Tibial artery (tissue), 4 donors: Measurements from ENCODE around the gene HHIP.

Source experiments
- DNase-seq, 2 donors: peaks; one replicate each; pipeline ENCODE4 v3.0.0-alpha.2; 2019
- H3K27ac ChIP-seq, 2 donors: fragments of 200-600 bp; sonication (generic) in 1 of 2; 1 replicate in 1 of 2; 2 replicates in 1 of 2; pipeline ENCODE4 v1.5.1; 2018 to 2019; ENCODE audit warnings: mild to moderate bottlenecking in 1 of 2
- H3K27me3 ChIP-seq, 2 donors: fragments of 200-600 bp; sonication (generic) in 1 of 2; one replicate each; pipeline versions ENCODE4 v1.5.1 to v1.6.0; 2016 to 2019
- H3K36me3 ChIP-seq, 3 donors: fragments of 200-600 bp; sonication (generic) in 2 of 3; one replicate each; pipeline ENCODE4 v1.5.1; 2016 to 2019; ENCODE audit warnings: mild to moderate bottlenecking in 2 of 3
- H3K4me1 ChIP-seq, 4 donors: fragments of 200-600 bp; sonication (generic) in 2 of 4; 1 replicate in 3 of 4; 2 replicates in 1 of 4; pipeline ENCODE4 v1.5.1; 2016 to 2019
- H3K4me3 ChIP-seq, 2 donors: fragments of 200-600 bp; sonication (generic) in 1 of 2; 1 replicate in 1 of 2; 2 replicates in 1 of 2; pipeline ENCODE4 v1.5.1; 2018 to 2019; ENCODE audit warnings: mild to moderate bottlenecking in 2 of 2
- H3K9me3 ChIP-seq, 3 donors: fragments of 200-600 bp; sonication (generic) in 1 of 3; one replicate each; pipeline ENCODE4 v1.5.1; 2016 to 2019
- intact Hi-C: fragments of 100-400 bp; cut with DNase I; formaldehyde crosslinking; loops from one replicate; pipeline ENCODE4 v1.15.0; 2023; ENCODE audit warnings: low total_unique reads
- TF ChIP-seq, protein P1 (sequence below), 2 experiments: fragments of 200-600 bp in 1 of 2; fragments of 450-650 bp in 1 of 2; IDR thresholded peaks; one replicate each; pipeline ENCODE4 v1.5.1; 2017 to 2019; ENCODE audit warnings: antibody characterized with exemption in 2 of 2, mild to moderate bottlenecking in 1 of 2, moderate library complexity in 1 of 2

HHIP gene

DNA sequence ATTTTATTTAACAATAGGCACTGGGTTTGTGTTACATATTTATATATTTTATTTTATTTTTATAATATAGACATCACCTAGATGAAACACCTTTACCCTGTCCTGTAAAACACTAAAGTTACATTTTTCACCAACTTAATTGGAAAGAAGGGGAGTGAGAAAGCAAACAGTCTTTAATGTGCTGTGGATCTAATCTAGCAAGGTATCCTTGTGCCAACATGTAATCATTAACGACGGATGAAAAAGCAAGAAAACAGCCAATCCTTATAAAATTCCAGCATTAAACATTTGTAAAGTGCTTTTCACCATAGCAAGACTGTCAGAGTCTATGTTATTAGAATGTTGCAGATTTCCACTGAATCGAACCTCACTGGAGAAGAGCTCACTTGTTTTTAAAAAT is 92.7 kb downstream of the HHIP start:
- no peaks in the 10 kb centered on the region for H3K9me3 ChIP-seq
- no peaks in the 10 kb centered on the region for H3K36me3 ChIP-seq
- no peak overlapping the region for H3K27ac ChIP-seq
- TF ChIP-seq, protein P1, sequence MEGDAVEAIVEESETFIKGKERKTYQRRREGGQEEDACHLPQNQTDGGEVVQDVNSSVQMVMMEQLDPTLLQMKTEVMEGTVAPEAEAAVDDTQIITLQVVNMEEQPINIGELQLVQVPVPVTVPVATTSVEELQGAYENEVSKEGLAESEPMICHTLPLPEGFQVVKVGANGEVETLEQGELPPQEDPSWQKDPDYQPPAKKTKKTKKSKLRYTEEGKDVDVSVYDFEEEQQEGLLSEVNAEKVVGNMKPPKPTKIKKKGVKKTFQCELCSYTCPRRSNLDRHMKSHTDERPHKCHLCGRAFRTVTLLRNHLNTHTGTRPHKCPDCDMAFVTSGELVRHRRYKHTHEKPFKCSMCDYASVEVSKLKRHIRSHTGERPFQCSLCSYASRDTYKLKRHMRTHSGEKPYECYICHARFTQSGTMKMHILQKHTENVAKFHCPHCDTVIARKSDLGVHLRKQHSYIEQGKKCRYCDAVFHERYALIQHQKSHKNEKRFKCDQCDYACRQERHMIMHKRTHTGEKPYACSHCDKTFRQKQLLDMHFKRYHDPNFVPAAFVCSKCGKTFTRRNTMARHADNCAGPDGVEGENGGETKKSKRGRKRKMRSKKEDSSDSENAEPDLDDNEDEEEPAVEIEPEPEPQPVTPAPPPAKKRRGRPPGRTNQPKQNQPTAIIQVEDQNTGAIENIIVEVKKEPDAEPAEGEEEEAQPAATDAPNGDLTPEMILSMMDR (IDR thresholded peaks at IDR 0.05): no peak
- no peaks in the 10 kb centered on the region for H3K4me1 ChIP-seq
- DNase-seq: no peak
- H3K27me3 ChIP-seq: no peaks in the 10 kb centered on the region
- H3K4me3 ChIP-seq: no peak overlapping the region
- intact Hi-C loops: no loop called here

DNA sequence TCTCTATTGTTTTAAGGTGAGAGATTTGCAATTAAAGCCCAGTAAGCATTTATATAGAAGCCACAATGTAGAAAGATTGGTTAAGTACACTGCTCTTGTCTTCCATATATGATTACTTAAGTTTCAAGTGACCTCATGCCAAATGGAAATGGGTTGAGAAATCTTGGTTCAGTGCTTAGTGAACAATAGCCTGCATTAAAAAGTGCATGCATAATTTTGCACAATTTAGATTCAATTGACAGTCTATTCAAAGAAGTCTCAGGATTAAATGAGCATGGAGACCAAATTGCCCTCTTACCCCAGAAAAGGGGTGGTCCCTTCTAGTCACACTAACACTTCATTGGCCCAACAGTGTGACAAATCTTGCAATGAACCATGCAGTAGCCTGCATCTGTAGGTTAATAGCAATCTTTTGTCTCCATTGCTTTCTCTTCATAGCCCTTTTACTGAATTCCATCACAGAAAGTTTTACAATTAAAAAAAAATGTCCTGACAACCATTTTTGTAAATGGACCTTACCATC is 93.6 kb downstream of the HHIP start:
- intact Hi-C loops: no loop called here
- no peak for DNase-seq
- no peak overlapping the region for H3K27ac ChIP-seq
- H3K9me3 ChIP-seq: no peaks in the 10 kb centered on the region
- no peaks in the 10 kb centered on the region for H3K27me3 ChIP-seq
- TF ChIP-seq, protein P1 (IDR thresholded peaks at IDR 0.05): no peak
- no peak overlapping the region for H3K4me3 ChIP-seq
- no peaks in the 10 kb centered on the region for H3K36me3 ChIP-seq
- H3K4me1 ChIP-seq: no peaks in the 10 kb centered on the region

DNA sequence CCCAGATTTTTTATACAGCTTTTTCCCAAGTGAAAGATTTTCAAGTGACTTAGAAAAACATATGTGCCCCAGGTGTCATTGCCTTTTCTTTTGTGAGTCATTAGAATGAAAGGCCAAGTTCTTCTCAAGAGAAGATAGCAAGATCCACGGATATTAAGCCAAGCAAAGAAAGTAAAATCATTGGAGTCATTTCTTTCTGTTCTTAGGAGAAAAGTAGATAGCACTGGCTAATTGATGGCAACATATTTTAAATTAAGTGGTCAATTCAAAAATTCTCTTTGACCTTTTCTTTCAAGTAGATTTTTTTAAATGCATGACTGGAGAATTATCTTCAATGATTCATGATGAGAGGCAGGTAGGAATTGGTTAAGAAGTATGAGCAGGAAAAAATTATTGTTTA is 94.4 kb downstream of the HHIP start:
- Histone ChIP-seq H3K36me3 (no peaks in the 10 kb centered on the region), H3K27ac (no peak overlapping the region), H3K9me3 (no peaks in the 10 kb centered on the region), H3K4me3 (no peak overlapping the region), H3K27me3 (no peaks in the 10 kb centered on the region), H3K4me1 (no peaks in the 10 kb centered on the region)
- no peak for DNase-seq
- intact Hi-C loops: no loop called here
- TF ChIP-seq, protein P1 (IDR thresholded peaks at IDR 0.05): no peak

DNA sequence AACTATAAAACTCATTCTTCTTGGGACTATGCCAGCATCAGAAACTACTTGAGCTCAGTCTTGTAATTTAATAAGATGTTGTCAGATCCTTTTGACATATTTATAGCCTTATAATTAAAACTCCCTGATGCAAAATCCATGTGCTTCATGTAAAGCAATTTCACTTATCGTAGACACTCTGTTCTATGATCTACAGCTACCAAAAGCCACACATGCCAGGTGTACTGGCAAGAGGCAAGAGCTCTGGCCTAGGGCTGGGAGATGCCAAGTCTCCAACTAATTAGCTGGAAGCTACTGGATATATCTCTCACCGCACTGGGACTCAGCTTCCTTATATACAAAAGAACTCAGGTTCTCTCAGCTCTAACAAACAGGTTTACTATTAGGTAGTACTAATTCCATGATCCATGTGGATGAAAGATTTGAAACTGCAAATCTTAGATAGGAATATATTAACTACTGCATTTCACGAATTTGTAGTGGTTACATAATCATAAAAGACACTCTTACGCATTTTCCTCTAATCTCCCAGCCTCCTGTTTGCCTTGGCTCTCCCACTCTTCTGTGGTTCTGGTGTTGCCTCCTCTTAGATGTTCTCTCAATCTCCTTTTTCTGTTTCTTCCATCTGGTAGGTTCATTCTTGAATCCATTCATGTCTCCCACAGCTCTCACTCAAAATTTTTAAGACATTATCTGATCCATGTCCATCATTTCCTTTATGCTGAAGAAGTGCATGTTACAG is 103.0 kb downstream of the HHIP start:
- Histone ChIP-seq H3K36me3 (no peaks in the 10 kb centered on the region), H3K4me1 (no peaks in the 10 kb centered on the region), H3K4me3 (no peak overlapping the region), H3K9me3 (no peaks in the 10 kb centered on the region), H3K27ac (no peak overlapping the region), H3K27me3 (no peaks in the 10 kb centered on the region)
- intact Hi-C loops: no loop called here
- TF ChIP-seq, protein P1 (IDR thresholded peaks at IDR 0.05): no peak
- DNase-seq: no peak

DNA sequence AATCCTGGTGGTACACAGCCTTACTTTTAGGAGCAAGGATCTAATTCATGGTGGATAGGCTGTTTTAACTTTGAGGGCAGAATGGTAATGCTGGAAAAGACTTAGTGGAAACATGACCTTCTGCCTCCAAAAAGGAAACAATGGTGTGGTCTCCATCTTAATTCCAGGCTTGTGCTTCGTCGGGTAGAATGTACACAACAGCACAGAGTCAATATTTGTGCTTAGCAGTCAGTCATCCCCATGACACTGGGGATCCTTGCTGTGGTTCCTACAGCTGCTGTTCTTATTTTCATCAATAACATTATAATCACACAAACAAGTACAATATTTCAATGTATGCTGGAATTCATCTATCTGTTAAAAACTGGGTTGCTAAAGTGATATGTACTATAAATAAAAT is 104.4 kb downstream of the HHIP start:
- no peaks in the 10 kb centered on the region for H3K9me3 ChIP-seq
- intact Hi-C loops: no loop called here
- no peak overlapping the region for H3K4me3 ChIP-seq
- no peak overlapping the region for H3K27ac ChIP-seq
- no peaks in the 10 kb centered on the region for H3K4me1 ChIP-seq
- no peaks in the 10 kb centered on the region for H3K36me3 ChIP-seq
- TF ChIP-seq, protein P1 (IDR thresholded peaks at IDR 0.05): no peak
- no peaks in the 10 kb centered on the region for H3K27me3 ChIP-seq
- DNase-seq: no peak
